K562 (cell line): ENCODE data around the gene EXOC4. TPM values are rescaled to one million over a fixed set of nuclear protein-coding genes. Genes with fewer than 3 reads are reported as not detected.

Experiments
- ATAC-seq: fragments of 200-7000 bp; cut with Tn5 transposase; 3 replicates; pipeline ENCODE4 v1.9.1; 2020; ENCODE audit warnings: moderate library complexity
- BruUV-seq: library from RNA; stranded (reverse); fragments of 400-500 nt; replicated peaks from 2 replicates; lab custom pipeline; 2021; lab: Mats Ljungman, UMichigan
- CTCF ChIA-PET: fragments of 300-600 bp; formaldehyde crosslinking; extraction: SDS; loops from one replicate; lab custom pipeline; 2021; ENCODE audit warnings: low intra/inter-chr PET ratio; lab: Yijun Ruan, JAX
- POLR2A ChIA-PET: fragments of 300-600, 350-650 bp; sonication (Branson Sonifier 250); formaldehyde crosslinking; extraction: SDS; loops from one replicate; lab custom pipeline; 2021; ENCODE audit warnings: antibody characterized with exemption, inconsistent platforms; lab: Yijun Ruan, JAX
- DNase-seq, 4 experiments: peaks; one replicate each; pipeline versions ENCODE4 v3.0.0 to v3.0.0-alpha.2; 2011 to 2018; ENCODE audit warnings: low spot score in 3 of 4, mixed read lengths in 3 of 4; ENCODE audit errors: extremely low read depth in 1 of 4
- FAIRE-seq: peaks from 2 replicates; lab custom pipeline; 2011; peaks lifted over from hg19 to GRCh38; lab: Jason Lieb, UNC
- H2AFZ ChIP-seq: 2 replicates; pipeline ENCODE4 v1.6.0; 2011; ENCODE audit warnings: low read depth, low read length, control low read depth, inconsistent platforms
- H3K27ac ChIP-seq: fragments of 200-600 bp; 3 replicates; pipeline ENCODE4 v1.8.0; 2011; ENCODE audit warnings: low read depth, mild to moderate bottlenecking, control low read depth, inconsistent platforms, low read length, moderate library complexity, mixed read lengths; ENCODE audit errors: extremely low read depth
- H3K27me3 ChIP-seq, 2 experiments: fragments of 300-600 bp in 1 of 2; 2 replicates in 1 of 2; 3 replicates in 1 of 2; pipeline versions ENCODE4 v1.6.0 to v1.8.0; 2011; ENCODE audit warnings: inconsistent platforms in 2 of 2, low read length in 2 of 2, mild to moderate bottlenecking in 1 of 2, mixed read lengths in 1 of 2, moderate library complexity in 1 of 2; ENCODE audit not compliant: control insufficient read depth in 2 of 2, insufficient read depth in 2 of 2
- H3K36me3 ChIP-seq: fragments of 300-600 bp; 3 replicates; pipeline ENCODE4 v1.8.0; 2011; ENCODE audit warnings: mild to moderate bottlenecking, low read length, inconsistent platforms; ENCODE audit not compliant: control insufficient read depth, insufficient read depth
- H3K4me1 ChIP-seq, 2 experiments: fragments of 200-600 bp in 1 of 2; replicated peaks in 1 of 2; 2 replicates in 1 of 2; 3 replicates in 1 of 2; pipeline versions ENCODE4 v1.5.1 to v1.8.0; 2011; ENCODE audit warnings: inconsistent platforms in 2 of 2, low read length in 2 of 2, mild to moderate bottlenecking in 1 of 2, mixed read lengths in 1 of 2, moderate library complexity in 1 of 2; ENCODE audit not compliant: control insufficient read depth in 2 of 2, insufficient read depth in 2 of 2
- H3K4me2 ChIP-seq: 2 replicates; pipeline ENCODE4 v1.6.1; 2011; ENCODE audit warnings: low read length, control low read depth, inconsistent platforms, mixed read lengths; ENCODE audit not compliant: insufficient read depth
- H3K4me3 ChIP-seq: fragments of 200-600 bp; sonication (generic), shearing (Covaris generic); 2 replicates; pipeline ENCODE4 v1.5.1; 2016; ENCODE audit warnings: control low read depth, inconsistent platforms
- H3K79me2 ChIP-seq: fragments of 200-600 bp; 3 replicates; pipeline ENCODE4 v1.8.0; 2011; ENCODE audit warnings: low read length, inconsistent platforms; ENCODE audit not compliant: control insufficient read depth, insufficient read depth
- H3K9ac ChIP-seq, 2 experiments: 2 replicates each; pipeline versions ENCODE4 v1.6.0 to v1.6.1; 2011; ENCODE audit warnings: low read depth in 2 of 2, low read length in 2 of 2, control low read depth in 1 of 2, inconsistent platforms in 1 of 2, mild to moderate bottlenecking in 1 of 2, mixed read lengths in 1 of 2; ENCODE audit not compliant: insufficient read depth in 1 of 2
- H3K9me1 ChIP-seq: one replicate; pipeline ENCODE4 v1.6.0; 2011; ENCODE audit warnings: inconsistent platforms, mild to moderate bottlenecking, low read length, moderate library complexity; ENCODE audit not compliant: control insufficient read depth, insufficient read depth
- H3K9me3 ChIP-seq: replicated peaks from 2 replicates; pipeline ENCODE4 v1.5.1; 2011; ENCODE audit warnings: low read depth, low read length, inconsistent platforms; ENCODE audit not compliant: control insufficient read depth, insufficient read depth
- H4K20me1 ChIP-seq: replicated peaks from 2 replicates; pipeline ENCODE4 v1.6.1; 2011; ENCODE audit warnings: low read length, inconsistent platforms, mixed read lengths; ENCODE audit not compliant: control insufficient read depth, insufficient read depth
- ARID3A ChIP-seq: IDR thresholded peaks from 2 replicates; pipeline ENCODE4 v1.6.1; 2012; ENCODE audit warnings: low read depth, low read length, improper control_type of control experiment, borderline replicate concordance
- CHAMP1 ChIP-seq: fragments of 450-650 bp; IDR thresholded peaks from 2 replicates; pipeline ENCODE4 v1.6.1; 2016; ENCODE audit warnings: mild to moderate bottlenecking
- ETS2 ChIP-seq: IDR thresholded peaks from 2 replicates; pipeline ENCODE4 v1.6.1; 2016; ENCODE audit warnings: borderline replicate concordance, missing genetic modification characterization, mild to moderate bottlenecking, moderate library complexity, missing compliant biosample characterization; ENCODE audit not compliant: poor library complexity, severe bottlenecking
- FUS ChIP-seq: fragments of 200-400 bp; formaldehyde crosslinking; optimal IDR thresholded peaks from 2 replicates; pipeline ENCODE3; 2017; ENCODE audit warnings: low read depth, low read length
- IFI16 ChIP-seq: fragments of 250-450 bp; sonication (Bioruptor Pico); IDR thresholded peaks from 2 replicates; pipeline ENCODE4 v2.1.2; 2022; ENCODE audit warnings: mild to moderate bottlenecking, inconsistent platforms
- MAFG ChIP-seq: fragments of 450-650 bp; conservative IDR thresholded peaks from 2 replicates; pipeline ENCODE4 v1.6.1; 2016; ENCODE audit warnings: missing genetic modification characterization, missing compliant biosample characterization
- MBD1 ChIP-seq: fragments of 250-450 bp; sonication (Bioruptor Pico); IDR thresholded peaks from 2 replicates; pipeline ENCODE4 v1.8.0; 2022; ENCODE audit warnings: inconsistent platforms
- MECOM ChIP-seq: fragments of 250-450 bp; sonication (Bioruptor Pico); IDR thresholded peaks from 2 replicates; pipeline ENCODE4 v1.8.0; 2022; ENCODE audit warnings: inconsistent platforms
- NFE2 ChIP-seq: IDR thresholded peaks from 2 replicates; pipeline ENCODE4 v1.6.1; 2014; ENCODE audit warnings: antibody characterized with exemption, low read depth
- ZC3H11A ChIP-seq: IDR thresholded peaks from 2 replicates; pipeline ENCODE4 v1.6.1; 2012; ENCODE audit warnings: low read depth, low read length, improper control_type of control experiment
- ZNF224 ChIP-seq: sonication (generic); formaldehyde crosslinking; IDR thresholded peaks from 2 replicates; pipeline ENCODE4 v1.8.0; 2022; ENCODE audit warnings: mild to moderate bottlenecking, missing genetic modification reagents
- ZNF316 ChIP-seq: fragments of 450-650 bp; IDR thresholded peaks from 2 replicates; pipeline ENCODE4 v1.6.1; 2016
- ZNF324 ChIP-seq: fragments of 250-450 bp; sonication (Bioruptor Pico); IDR thresholded peaks from 2 replicates; pipeline ENCODE4 v1.4.0; 2020; ENCODE audit warnings: mild to moderate bottlenecking
- ZNF431 ChIP-seq: sonication (generic); formaldehyde crosslinking; IDR thresholded peaks from 2 replicates; pipeline ENCODE4 v1.8.0; 2022; ENCODE audit warnings: mild to moderate bottlenecking, missing genetic modification reagents
- WGBS: fragments of 100-300 bp; shearing (Covaris generic); methylation state at CpG from one replicate; pipeline ENCODE4 v1.1.6; 2016; ENCODE audit warnings: low coverage, mixed read lengths; ENCODE audit not compliant: insufficient coverage; ENCODE audit errors: missing lambda C conversion rate; 5-methylcytosine and 5-hydroxymethylcytosine counted together
- in situ Hi-C: fragments of 300-500 bp; cut with MboI; formaldehyde crosslinking; loops from 4 replicates; pipeline ENCODE4 v1.15.0; 2018; ENCODE audit warnings: inconsistent platforms, mixed read lengths
- intact Hi-C: fragments of 100-400 bp; cut with micrococcal nuclease; formaldehyde crosslinking; loops from 2 replicates; pipeline ENCODE4 v1.14.2; 2022
- polyA plus RNA-seq, 8 experiments: library from polyadenylated mRNA; depleted of rRNA in 4 of 8; stranded (reverse) in 5 of 8; unstranded in 3 of 8; fragments of >200 nt; fragmentation: Nextera tagmentation in 2 of 8; fragmentation: Illumina TruSeq in 1 of 8; extraction: Ambion mirVana in 2 of 8; extraction: Trizol in 1 of 8; gene quantifications; 2 replicates each; pipeline versions ENCODE4 v1.2.1 to v1.2.3, GENCODE V29; 2011 to 2014; ENCODE audit warnings: inconsistent platforms in 1 of 8, missing spikeins in 1 of 8
- total RNA-seq, 7 experiments: library from RNA; depleted of rRNA in 6 of 7; stranded (reverse); fragments of >200 nt in 6 of 7; fragmentation: Illumina TruSeq in 2 of 7; extraction: Trizol in 2 of 7; gene quantifications; 2 replicates each; pipeline versions ENCODE4 v1.2.1 to v1.2.3, GENCODE V29; 2011 to 2021; ENCODE audit warnings: low replicate concordance in 1 of 7

EXOC4 gene
- total and polyA plus RNA-seq, 9 of the 15 experiments (the other 6 are each of a cell fraction or from before 2014, with no cell fraction given), result 18.5 to 73.1 (median 46.6) TPM

GRCh38 chr7:133873631-133874030, 620.8 kb downstream of the EXOC4 start (continued):
- TF ChIP-seq ARID3A, result no peak
- TF ChIP-seq FUS, result no peak
- no peak for TF ChIP-seq IFI16 (CRISPR knock-in tag)
- no peak for TF ChIP-seq ZNF324
- TF ChIP-seq ETS2, result no peak
- TF ChIP-seq MBD1, result no peak
- TF ChIP-seq, all 486 proteins: peak for 0

- no peaks in the 10 kb centered on the region for H4K20me1 ChIP-seq
- no peaks in the 10 kb centered on the region for H3K9me3 ChIP-seq
- H3K4me2 ChIP-seq, result 0 out of 2 replicates have a peak overlapping the region, but pooled peaks have one; percentile 1
- no peak overlapping the region for H3K27ac ChIP-seq
- FAIRE-seq (no peak), DNase-seq (no peak), ATAC-seq (no peak; the same call in 2 of the 3 replicates)
- H3K4me3 ChIP-seq, result no peak overlapping the region
- H2AFZ ChIP-seq, result no peak overlapping the region
- ChIA-PET CTCF (no interaction called here), POLR2A (interaction anchor here (0.5 to 1.5 kb wide), 6 partner anchors 9 to 512 kb away, joined by 3 to 5 read pairs (median 3); no protein-coding TSS in a partner anchor)
- H3K36me3 ChIP-seq, result no peaks in the 10 kb centered on the region
- peaks cover 4 to 10% of the 10 kb centered on the region in 2 experiments; a peak in 3 of 5 replicates for H3K4me1 ChIP-seq
- in situ Hi-C loops, result no loop called here
- BruUV-seq, result no TSS peak
- no peak overlapping the region for H3K9ac ChIP-seq
- intact Hi-C loops, result no loop called here
- WGBS, result 8% methylated on average over 3 of the region's 3 CpGs
- H3K27me3 ChIP-seq, result no peaks in the 10 kb centered on the region
- no peaks in the 10 kb centered on the region for H3K79me2 ChIP-seq
- H3K9me1 ChIP-seq, result no peaks in the 10 kb centered on the region
- TF ChIP-seq MAFG (0 out of 2 replicates have a peak, but pooled peaks have one; percentile 9), NFE2 (peak; percentile 27; the same call in 1 of the 2 replicates), ZC3H11A (no peak), ZNF316 (peak; percentile 21; the same call in 1 of the 2 replicates), ZNF224 (CRISPR knock-in tag) (no peak), ZNF431 (CRISPR knock-in tag) (no peak), MECOM (CRISPR knock-in tag) (no peak), CHAMP1 (no peak)
These were observed 630.7 kb downstream of the EXOC4 start for GRCh38 chr7:133883591-133883990.
